GM19351 (cell line): ENCODE measurements around the gene APOL3.
"Not testable (repeated sequence)": the region's sequence is repeated elsewhere in the genome, so short reads cannot be mapped to it uniquely, and the experiment has no call there.

Experiments used
- ATAC-seq: cut with Tn5 transposase; IDR thresholded peaks from one replicate; pipeline ENCODE4 v1.9.1; 2021; ENCODE audit warnings: mild to moderate bottlenecking, moderate library complexity; ENCODE audit not compliant: unreplicated experiment

The APOL3 gene

DNA sequence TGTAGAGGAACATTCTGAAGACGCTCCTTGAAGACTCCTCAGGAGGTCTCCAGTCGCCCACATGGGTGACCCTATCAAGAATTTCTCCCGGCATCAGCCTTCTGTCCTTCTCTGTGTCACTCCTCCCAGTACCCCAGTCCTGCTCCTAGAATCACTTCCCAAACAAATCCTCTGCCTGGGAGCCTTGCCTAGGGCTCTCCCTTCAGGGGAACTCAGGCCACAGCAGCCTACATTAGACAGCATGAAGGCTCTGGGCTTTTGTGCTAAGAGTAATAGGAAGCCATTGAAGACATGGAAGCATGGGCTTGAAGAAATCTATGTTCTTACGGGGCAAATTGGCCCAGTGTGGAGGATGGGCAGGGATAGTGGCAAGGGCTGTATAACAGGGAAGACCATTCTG is 21.8 kb downstream of the APOL3 start:
- not testable (repeated sequence) for ATAC-seq

DNA sequence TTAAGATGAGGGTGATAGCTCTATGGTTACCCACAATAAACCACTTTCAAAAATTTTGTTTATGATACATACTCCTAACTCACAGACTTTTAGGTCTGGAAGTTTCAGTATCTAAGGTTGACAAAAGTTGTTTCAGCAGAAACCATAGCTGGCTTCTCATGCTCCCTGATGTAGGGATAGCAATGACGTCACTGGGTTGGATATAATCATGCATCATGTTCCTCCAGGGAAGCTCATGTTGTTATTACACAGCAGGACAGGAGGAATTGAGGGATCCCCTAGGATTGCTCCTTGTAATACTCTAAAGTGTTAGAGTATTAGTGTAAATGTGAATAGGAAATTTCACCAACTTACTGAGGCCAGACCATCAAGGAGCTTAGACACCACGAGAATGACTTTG is 23.6 kb downstream of the APOL3 start:
- no peak for ATAC-seq

DNA sequence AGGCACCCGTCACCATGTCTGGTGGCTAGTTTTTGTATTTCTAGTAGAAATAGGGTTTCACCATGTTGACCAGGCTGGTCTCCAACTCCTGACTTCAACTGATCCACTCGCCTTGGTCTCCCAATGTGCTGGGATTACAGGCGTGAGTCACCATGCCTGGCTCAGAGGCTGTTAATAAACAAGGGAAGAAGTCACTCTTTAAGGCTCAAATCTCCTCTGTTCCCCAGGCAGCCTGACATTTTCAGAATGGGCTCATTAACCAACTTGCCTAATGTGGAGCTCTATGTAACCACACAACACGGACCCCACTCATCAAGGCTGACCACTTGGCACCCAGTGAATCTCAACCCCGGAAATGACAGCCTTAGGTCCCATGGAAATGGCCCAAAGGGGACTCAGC is 24.1 kb downstream of the APOL3 start:
- no peak for ATAC-seq

DNA sequence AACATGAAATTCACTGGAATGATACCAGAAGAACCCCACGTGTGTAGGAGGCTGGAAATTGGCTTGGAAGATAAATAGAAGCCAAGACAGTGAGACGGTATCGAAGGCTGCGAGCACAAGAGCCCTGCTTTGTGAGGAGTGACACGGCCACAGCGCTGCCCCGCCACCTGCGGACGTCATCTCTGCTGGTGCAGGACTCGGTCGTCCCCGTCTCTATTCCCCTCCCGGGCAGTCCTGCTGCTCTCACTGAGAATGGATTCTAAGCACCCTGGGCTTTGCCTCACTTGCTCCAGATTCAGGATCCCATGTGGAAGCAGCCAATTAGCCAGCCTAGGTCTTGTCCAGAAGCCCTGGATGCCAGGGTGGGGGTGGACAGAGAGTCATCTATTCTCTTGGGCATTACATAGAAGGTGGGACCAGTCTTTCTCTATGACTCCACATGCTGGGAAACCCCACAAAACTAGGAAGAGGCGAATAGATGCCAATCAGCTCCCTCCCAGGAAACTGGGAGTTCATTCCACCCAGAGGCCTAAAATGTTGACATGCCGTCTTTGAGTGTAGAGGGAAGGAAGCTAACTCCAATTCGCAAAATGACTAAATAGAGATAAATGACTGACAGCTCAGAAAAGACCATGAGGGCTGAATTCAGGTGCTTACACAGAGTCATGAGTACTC is 25.1 kb downstream of the APOL3 start:
- ATAC-seq: no peak

DNA sequence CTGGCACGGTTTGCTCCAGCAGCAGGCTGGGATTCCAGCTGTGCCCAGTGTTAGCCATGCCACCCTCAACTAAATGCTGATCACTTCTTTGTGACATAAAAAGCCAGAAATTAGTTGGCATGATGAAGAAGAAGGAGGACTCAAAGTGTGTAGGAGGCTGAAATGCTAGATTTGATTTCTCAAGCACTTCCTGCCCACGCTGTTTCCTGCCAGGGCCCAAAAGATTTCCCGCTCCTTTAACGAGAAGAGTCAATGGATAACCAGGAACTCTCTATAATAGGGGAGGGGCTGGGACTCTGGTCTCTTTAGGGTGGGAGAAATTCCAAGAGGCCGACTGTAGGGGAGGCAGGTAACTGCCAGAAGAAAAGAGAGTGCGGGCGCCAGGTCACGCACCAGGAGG is 26.4 kb downstream of the APOL3 start:
- ATAC-seq: no peak

DNA sequence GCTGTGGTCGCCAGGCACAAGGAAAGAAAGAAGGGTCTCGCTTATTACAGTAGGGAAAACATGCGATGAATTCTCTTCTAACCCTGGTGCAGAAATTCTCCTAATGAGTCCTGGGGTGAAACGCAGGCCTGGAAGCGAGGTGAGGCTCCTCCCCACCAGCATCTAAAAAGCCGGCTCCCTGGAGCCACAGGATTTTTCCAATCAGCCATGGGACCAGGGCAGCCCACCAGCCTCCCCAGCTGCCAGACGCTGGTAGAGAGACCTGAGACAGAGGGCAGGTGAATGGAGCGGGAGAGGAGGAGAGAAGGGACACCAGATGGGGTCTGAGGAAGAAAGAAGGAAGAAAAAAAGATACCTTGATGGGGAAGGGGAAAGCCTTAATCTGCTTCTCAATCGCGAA is 28.6 kb downstream of the APOL3 start:
- no peak for ATAC-seq

DNA sequence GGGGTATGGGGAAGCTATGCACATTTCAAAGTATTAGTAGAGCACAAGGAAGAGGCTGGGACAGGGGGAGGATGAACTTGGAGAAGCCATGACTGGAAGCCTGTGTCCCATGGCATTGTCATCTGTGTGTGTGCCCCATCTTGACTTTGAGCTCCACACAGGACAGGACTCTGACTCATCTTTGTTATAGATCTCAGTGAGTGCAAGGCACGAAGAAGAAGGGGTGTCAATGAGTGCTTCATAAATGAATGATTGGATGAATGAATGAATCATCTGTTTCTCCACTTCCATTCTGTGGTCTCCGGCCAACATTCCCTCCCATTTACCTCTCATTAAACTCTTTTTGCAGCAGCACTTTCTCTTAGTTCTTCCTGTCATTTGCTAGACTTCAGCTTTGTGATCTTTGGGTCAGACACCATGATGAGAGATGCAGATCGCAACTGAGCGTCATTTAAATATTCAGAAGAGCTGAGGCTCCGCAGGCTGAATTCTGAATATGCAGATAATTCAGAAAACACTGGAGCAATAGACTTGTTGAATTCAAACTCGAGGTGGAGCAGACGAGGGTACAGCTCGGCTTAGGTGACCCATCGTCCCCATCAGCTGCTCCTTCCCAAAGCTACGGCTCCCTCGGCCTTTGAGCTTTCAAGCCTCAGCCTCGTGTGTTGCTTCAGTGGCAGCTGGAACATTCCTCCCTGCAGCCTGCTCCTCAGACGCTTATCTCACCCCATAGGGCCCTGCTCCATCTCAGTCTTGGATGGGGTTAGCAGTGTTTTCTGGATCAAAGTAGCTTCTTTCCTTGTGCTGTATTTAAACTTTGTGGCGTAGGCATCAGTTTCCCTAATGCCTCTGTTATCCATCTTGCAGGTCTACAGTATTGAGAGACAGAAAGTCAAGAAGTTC is 30.8 kb downstream of the APOL3 start:
- ATAC-seq: no peak

DNA sequence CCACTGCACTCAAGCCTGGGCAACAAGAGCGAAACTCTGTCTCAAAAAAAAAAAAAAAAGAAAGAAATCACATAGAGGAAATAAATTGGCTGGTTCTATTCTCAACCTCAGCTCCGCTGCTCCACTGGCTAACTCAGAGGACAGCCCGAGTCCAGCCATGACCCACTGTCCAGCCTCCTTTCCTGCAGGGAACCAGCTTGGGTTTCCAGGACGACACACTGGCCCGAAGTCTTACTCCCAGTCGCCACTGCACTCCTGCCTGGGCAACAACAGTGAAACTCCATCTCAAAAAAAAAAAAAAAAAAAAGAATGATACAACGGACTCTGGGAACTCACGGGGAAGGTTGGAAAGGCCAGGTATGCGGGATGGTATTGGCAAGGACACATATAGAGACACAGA is 31.5 kb downstream of the APOL3 start:
- no peak for ATAC-seq

DNA sequence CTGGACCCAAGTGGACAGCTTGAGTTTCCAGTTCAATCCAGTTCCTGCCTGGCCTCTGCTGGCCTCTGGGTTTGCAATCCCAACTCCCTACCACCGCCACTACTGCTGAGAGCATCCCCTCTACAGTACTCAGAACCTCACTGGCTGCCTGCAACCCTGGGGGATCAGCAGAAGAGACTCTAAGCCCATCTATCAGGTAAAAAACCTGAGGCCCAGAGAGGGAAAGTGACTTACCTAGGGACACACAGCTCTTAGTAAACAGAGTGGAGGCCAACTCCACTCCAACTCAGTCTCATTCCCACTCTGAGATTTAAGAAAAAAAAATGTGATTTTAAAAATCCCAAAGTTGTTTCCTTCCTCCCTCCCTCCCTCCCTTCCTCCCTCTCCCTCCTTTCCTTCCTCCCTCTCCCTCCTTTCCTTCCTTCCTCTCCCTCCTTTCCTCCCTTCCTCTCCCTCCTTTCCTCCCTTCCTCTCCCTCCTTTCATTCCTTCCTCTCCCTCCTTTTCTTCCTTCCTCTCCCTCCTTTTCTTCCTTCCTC is 34.5 kb downstream of the APOL3 start:
- no peak for ATAC-seq

DNA sequence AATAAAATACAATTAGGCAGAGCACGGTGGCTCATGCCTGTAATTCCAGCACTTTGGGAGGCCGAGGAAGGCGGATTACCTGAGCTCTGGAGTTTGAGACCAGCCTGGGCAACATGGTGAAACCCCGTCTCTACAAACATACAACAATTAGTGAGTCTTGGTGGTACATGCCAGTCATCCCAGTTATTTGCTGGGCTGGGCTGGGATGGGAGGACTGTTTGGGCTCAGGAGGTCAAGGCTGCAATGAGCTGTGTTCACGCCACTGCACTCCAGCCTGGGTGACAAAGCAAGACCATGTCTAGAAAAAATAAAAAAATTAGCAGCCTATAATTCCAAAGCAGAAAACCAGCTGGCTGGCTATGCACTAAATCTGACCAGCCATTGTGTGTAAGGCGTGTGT is 35.1 kb downstream of the APOL3 start:
- ATAC-seq: no peak

DNA sequence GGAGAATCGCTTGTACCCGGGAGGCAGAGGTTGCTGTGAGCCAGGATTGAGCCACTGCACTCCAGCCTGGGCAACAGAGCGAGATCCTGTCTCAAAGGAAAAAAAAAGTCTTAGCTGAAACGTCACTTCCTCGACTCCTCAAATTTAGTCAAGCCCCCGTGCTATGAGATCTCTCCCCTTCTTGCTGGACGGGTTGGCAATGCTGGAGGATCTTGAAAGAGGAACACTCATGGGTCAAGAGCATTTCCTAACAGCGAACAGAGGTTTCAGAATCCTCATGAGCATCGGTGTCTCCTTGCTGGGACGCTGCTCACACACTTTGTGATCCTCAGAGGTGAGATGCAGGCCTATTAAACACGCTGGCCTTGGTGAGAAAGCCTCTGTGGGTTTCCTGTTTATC is 35.9 kb downstream of the APOL3 start:
- ATAC-seq: no peak

DNA sequence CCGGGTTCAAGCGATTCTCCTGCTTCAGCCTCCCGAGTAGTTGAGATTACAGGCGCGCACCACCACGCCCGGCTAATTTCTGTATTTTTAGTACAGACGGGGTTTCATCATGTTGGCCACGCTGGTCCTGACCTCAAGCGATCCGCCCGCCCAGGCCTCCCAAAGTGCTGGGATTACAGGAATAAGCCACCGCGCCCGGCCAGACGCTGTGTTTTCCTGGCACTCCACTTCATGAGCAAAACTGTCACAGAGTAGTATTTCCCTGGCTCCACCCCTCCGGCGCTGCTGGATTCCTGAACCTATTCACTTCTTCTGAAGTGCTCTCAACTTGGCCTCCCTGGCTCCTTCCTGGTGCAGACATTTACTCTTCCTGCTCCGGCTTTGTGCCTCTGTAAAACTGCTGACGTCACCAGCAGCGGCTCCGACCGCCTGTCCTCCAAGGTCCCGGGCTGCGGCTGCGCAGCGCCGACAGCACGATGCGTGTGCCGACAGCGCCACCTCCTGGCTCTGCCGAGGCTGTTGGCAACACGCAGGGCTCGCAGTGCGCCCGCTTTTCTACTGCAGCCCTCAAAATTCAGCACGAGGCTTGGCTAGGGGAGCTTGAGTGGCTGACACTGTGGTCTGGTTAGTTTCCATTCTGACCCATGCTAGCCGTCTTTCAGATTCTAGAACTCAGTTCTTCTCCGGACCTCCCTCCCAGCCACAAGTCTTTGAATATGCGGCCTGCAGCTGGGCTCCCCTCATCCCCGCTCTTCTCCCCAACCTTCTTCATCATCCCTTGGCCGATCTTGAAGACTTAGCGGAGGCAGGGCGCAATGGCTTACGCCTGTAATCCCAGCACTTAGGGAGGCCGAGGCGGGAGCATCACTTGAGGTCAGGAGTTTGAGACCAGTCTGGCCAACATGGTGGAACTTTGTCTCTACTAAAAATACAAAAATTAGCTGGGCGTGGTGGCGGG is 36.6 kb downstream of the APOL3 start:
- ATAC-seq: peak; percentile 63

DNA sequence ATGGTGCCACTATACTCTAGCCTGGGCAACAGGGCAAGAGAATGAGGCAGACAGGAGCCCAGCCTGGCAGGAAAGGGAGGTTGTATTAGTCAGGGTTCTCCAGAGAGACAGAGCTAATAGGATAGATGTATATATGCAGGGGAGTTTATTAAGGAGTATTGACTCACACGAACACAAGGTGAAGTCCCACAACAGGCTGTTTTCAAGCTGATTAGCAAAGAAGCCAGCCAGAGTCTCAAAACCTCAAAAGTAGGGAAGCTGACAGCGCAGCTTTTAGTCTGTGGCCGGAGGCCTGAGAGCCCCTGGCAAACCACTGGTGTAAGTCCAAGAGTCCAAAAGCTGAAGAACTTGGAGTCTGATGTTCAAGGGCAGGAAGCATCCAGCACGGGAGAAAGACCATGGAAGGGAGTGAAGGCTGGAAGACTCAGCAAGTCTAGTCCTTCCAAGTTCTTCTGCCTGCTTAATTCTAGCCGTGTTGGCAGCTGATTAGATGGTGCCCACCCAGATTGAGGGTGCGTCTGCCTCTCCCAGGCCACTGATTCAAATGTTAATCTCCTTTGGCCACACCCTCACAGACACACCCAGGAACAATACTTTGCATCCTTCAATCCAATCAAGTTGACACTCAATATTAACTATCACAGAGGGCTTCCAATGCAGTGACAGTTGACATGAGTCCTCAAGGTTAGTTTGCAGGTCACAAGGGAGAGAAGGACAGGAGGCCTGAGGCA is 39.8 kb downstream of the APOL3 start:
- not testable (repeated sequence) for ATAC-seq

DNA sequence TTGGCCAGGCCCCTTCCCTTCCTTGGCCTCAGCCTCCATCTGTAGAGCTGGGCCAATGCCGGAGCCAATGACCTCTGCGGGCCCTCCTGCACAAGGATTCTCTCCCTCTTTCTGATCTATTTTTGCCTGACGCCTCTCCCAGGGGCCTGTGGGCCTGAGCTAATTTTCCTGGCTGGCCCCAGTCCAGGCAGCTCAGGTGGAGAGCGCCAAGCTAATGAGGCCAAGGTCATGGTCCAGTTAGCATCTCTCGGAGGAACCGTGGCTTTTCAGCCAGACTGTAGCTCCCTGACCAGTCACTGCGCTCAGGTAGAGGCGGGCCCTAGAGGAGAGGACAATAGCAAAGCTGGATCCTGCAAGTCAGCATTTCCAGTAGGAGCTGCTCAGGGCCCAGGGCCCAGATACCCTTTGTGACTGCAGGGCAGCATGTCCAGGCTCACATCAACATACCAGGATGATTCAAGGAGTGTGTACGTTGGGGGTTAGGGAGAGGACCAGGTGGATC is 43.5 kb downstream of the APOL3 start:
- ATAC-seq: no peak

DNA sequence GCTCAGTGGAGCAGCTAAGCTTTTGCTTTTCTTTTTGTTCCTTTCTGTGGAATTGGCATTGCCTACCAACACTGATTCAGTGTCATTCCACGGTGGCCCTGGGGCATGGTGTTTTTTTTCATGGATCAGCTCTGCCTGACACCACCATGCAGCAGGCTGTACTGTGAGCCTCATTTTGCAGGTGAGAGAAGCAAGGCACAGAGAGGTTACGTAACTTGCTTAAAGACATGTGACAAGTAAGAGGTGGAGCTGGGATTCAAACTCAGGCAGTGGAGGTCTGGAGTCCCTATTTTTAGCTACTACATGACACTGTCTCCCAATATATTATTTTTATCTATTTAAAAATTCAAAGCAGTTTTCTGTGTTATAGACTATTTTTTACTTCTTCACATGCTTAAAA is 44.4 kb downstream of the APOL3 start:
- no peak for ATAC-seq

DNA sequence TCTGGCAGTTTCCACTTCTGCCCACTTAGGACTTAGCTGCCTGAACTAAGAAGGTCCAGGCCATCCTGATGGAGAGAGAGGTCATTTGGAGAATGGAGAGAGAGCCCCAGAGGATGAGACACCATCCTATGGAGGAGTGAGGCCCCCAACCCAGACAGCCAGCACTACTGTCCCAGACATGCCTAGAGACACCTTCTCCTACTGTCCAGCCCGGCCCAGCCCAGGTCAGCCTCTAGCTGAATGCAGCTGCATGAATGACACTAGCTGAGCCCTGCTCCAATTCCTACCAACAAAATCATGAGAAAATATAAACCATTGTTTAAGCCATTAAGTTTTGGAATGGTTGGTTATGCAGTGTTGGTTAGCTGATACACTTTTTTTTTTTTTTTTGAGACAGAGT is 47.4 kb downstream of the APOL3 start:
- ATAC-seq: no peak

DNA sequence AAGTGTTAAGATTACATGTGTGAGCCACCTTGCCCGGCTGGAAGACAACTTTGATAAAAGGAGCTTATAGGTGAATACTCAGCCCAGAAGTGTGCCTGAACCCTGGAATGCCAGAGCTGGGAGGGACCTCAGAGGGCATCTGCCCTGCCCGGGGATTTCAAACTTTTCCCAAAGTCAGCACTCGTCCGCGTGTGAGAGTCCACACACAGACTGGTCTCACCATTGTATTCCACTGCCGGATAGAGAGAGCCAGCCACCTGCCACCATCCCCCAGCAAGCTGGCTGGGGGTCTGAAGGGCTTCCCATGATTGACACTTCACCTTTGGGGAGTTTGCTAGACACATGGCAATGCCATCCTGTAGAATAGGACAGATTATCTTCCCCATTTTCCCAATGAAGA is 49.2 kb downstream of the APOL3 start:
- no peak for ATAC-seq

DNA sequence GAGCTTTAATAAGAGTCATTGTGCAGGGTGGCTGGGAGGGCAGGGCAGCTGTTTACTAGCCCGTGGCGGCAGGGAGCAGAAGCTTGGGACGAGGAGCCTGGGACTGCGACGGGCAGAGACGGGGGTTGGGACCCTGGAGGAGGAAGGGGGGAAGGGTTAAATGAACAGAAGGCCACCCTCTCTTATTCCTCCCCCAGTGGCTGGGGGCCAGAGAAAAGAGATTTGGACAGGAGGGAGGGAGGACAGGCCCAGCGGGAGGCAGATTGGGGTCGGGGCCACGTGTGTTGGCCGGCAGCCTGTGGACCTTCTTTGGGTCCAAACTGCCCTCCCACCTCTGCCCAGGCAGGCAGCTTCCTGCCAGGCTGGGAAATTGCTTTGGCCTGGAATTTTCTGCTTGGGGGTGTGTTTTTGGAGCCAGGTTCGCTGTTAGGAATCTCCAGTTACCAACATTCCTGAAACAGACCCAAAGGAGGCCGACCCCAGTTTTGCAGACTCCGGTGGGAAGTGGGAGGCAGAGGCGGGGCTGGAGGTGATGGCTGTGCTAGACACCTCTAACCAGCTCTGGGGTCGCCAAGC is 50.2 kb downstream of the APOL3 start:
- no peak for ATAC-seq

DNA sequence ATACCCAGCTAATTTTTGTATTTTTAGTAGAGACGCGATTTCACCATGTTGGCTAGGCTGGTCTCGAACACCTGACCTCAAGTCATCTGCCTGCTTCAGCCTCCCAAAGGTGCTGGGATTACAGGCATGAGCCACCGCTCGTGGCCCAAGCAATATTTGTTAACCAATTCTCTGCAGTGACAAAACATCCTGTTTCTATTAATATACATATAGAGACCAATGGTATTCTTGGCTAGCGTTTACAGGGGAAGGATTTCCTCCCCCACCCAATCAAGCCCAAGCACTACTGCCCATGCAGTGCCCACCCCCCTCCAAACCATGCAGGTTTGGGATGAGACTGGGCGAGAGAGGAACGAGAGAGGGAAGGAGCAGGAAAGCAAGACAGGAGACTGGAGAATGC is 53.1 kb downstream of the APOL3 start:
- no peak for ATAC-seq

DNA sequence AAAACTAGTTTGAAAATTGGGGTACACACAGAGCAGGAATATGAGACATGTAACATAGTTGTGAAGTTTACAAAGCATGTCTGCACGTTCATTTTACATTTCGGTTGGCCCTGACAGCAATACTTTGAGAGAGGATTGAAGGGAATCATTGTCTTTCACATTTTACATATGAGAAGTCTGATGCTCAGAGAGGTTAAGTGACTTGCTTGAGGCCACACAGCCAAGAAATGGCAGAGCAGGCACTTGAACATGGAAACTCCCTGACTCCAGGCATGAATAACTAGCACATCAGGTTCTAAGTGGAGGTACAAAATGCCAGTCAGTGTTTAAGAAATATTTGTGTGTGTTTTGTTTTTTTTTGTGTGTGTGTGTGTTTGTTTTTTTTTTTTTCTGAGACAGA is 53.6 kb downstream of the APOL3 start:
- no peak for ATAC-seq
